GM21786 (cell line): ENCODE data around the gene PLAAT3.
"Not testable (repeated sequence)": the region's sequence is repeated elsewhere in the genome, so short reads cannot be mapped to it uniquely, and the experiment has no call there.

Experiments
- ATAC-seq: cut with Tn5 transposase; IDR thresholded peaks from one replicate; pipeline ENCODE4 v1.9.1; 2021; ENCODE audit not compliant: unreplicated experiment

PLAAT3 gene

GRCh38 chr11:63572026-63572688 lies 42.1 kb downstream of the PLAAT3 start:
- peak; percentile 44 for ATAC-seq

GRCh38 chr11:63569570-63569969 lies 44.7 kb downstream of the PLAAT3 start:
- no peak for ATAC-seq

GRCh38 chr11:63567044-63567840 lies 47.0 kb downstream of the PLAAT3 start:
- ATAC-seq: peak; percentile 75

- ATAC-seq: no peak
These were observed 49.4 kb downstream of the PLAAT3 start for GRCh38 chr11:63564784-63565350.

GRCh38 chr11:63564056-63564774 lies 50.0 kb downstream of the PLAAT3 start:
- ATAC-seq: peak; percentile 54

- ATAC-seq: no peak
These were observed 50.8 kb downstream of the PLAAT3 start, which contains the start of gene PLAAT2 for GRCh38 chr11:63563201-63564055. Gene PLAAT2 (minus strand): TSS chr11:63563379. CDS start chr11:63563324, 55 bp downstream.

GRCh38 chr11:63560506-63561180 lies 53.6 kb downstream of the PLAAT3 start:
- no peak for ATAC-seq

GRCh38 chr11:63558459-63559157 lies 55.6 kb downstream of the PLAAT3 start:
- ATAC-seq: no peak

- ATAC-seq: no peak
These were observed 56.7 kb downstream of the PLAAT3 start for GRCh38 chr11:63557570-63557969.

- ATAC-seq: no peak
These were observed 57.7 kb downstream of the PLAAT3 start for GRCh38 chr11:63556404-63557013.

- no peak for ATAC-seq
These were observed 59.4 kb downstream of the PLAAT3 start for GRCh38 chr11:63554877-63555223.

GRCh38 chr11:63553759-63554158 lies 60.5 kb downstream of the PLAAT3 start:
- ATAC-seq: peak; percentile 84

GRCh38 chr11:63552921-63553320 lies 61.3 kb downstream of the PLAAT3 start:
- no peak for ATAC-seq

GRCh38 chr11:63551889-63552266 lies 62.4 kb downstream of the PLAAT3 start:
- ATAC-seq: no peak

- no peak for ATAC-seq
These were observed 62.9 kb downstream of the PLAAT3 start for GRCh38 chr11:63551091-63551888.

GRCh38 chr11:63550156-63550700 lies 64.0 kb downstream of the PLAAT3 start:
- ATAC-seq: not testable (repeated sequence)

- ATAC-seq: no peak
These were observed 64.8 kb downstream of the PLAAT3 start for GRCh38 chr11:63549411-63549810.

GRCh38 chr11:63548178-63548577 lies 66.1 kb downstream of the PLAAT3 start:
- no peak for ATAC-seq
